Fibroblast of skin of right quadriceps (primary cell): ENCODE measurements around the gene EXOC8.

Experiments
- DNase-seq: peaks from one replicate; pipeline ENCODE4 v3.0.0-alpha.2; 2013

EXOC8 gene

DNA sequence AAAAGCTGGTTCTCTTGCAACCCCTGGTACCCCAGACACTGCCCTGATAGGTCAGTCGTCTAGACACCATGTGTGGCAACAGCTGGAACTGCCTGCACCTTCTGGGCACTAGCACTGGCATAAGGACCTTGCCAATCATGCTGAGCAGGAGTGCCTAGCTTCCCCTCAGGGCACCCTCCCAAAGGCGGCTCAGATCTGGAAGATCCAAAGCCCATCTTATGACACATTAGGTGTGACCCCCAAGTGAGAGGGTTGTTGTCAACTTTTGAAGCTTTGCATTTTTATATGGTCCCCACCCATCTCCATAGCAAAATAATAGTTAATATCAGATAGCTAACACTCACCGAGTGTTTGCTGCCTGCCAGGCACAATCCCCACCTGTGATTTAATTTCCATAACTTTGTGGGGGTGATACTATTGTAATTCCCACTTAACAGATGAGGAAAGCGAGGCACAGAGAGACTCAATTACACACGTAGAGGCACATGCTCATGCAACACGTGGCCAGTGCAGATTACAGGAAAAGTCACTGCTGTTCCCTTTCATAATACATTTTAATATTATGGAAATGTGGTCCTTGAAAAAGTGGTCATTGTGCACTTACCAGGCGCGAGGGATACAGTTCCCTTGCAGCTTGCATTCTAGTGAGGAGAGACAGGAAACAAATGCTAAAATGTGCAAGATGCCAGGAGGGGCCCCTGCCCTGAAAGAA lies 25.8 kb downstream of the EXOC8 start:
- no peak for DNase-seq

- DNase-seq = no peak
These were observed 27.2 kb downstream of the EXOC8 start for GRCh38 chr1:231310391-231310934.

DNA sequence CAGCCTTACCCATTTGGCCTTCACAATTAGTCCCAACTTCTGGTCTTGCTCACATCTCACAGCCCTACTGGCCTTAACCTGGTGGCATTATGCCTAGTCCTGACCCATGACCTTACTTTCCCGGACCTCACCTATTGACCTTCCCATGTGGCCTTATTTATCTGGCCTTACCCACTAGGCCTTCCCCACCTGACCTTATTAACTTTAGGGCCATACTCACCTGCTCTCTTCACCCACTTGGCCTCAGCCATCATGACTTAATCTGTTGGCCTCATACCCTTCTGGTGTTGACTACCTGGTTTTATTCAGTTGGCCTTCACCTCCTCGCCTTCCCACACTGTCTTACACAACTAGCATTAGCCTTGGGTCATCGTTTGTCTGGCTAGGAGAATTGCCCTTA lies 35.7 kb downstream of the EXOC8 start:
- DNase-seq = no peak

DNA sequence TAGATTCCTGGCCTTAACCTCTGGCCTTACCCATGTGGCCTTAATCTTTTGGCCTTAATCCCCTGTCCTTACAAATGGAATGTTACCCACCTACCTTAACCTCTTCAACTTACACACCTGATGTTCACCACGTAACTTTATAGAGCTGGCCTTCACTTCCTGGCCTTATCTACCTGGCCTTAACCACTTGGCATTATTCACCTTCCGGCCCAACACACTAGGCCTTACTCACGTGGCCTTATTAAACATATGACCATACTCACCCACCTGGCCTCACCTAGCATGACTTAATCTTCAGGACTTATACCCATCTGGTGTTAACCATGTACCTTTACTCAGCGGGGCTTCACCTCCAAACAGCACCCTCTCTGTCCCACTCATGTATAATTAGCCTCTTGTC lies 41.7 kb downstream of the EXOC8 start:
- no peak for DNase-seq

DNA sequence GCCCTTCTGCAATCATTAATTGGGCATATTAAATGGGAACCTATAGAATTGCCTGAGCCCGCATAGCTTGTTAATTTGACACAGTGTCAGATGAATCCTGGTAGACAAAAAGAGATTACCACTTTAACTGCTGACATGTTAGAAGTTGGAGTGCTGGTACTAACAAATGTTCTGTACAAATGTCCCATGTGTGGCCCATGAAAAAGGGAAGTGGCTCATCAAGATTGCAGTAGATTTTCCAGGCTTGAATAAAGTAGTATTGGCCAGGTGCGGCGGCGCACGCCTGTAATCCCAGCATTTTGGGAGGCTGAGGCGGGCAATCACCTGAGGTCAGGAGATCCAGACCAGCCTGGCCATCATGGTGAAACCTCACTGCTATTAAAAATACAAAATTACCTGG lies 51.0 kb downstream of the EXOC8 start:
- no peak for DNase-seq

DNA sequence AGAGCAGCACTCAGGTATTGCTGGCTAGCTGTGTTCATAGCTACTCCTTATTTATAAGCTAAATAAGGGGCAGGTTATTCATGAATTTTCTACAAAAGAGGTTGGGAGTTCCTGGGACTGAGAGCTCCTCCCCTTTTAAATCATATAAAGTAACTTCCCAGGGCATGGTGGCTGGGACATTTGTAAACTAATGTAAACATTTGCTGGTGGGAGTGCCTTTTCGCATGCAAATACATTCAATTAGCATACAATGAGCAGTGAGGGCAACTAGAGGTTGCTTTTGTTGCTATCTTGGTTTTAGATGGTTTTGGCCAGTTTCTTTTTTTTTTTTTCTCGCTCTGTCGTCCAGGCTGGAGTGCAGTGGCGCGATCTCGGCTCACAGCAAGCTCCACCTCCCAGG lies 53.2 kb downstream of the EXOC8 start:
- no peak for DNase-seq
